MCF 10A (cell line): ENCODE results near the gene SSTR5. TPM values are rescaled to one million over a fixed set of nuclear protein-coding genes. Genes with fewer than 3 reads are reported as not detected.

ENCODE experiments used
- BruUV-seq: library from RNA; stranded (reverse); fragments of 400-500 nt; replicated peaks from 2 replicates; lab custom pipeline; 2021; lab: Mats Ljungman, UMichigan
- CTCF ChIA-PET: fragments of 300-600 bp; sonication (Branson Sonifier 250); formaldehyde crosslinking; extraction: SDS; loops from one replicate; lab custom pipeline; 2021; ENCODE audit warnings: antibody characterized with exemption, inconsistent platforms; lab: Yijun Ruan, JAX
- POLR2A ChIA-PET: fragments of 300-600, 350-650 bp; sonication (Branson Sonifier 250); formaldehyde crosslinking; extraction: SDS; loops from one replicate; lab custom pipeline; 2020; ENCODE audit warnings: antibody characterized with exemption, inconsistent platforms; lab: Yijun Ruan, JAX
- DNase-seq: peaks from one replicate; pipeline ENCODE4 v3.0.0-alpha.2; 2018; ENCODE audit not compliant: unreplicated experiment
- H3K27ac Mint-ChIP-seq: one replicate; pipeline ENCODE4 v1.8.0; 2022; ENCODE audit warnings: mild to moderate bottlenecking, low read depth, mixed read lengths; ENCODE audit not compliant: unreplicated experiment
- H3K27me3 Mint-ChIP-seq: one replicate; pipeline ENCODE4 v1.8.0; 2022; ENCODE audit warnings: mixed read lengths; ENCODE audit not compliant: insufficient read depth, unreplicated experiment
- H3K36me3 Mint-ChIP-seq: one replicate; pipeline ENCODE4 v1.8.0; 2022; ENCODE audit warnings: mild to moderate bottlenecking, moderate library complexity, mixed read lengths; ENCODE audit not compliant: insufficient read depth, unreplicated experiment
- H3K4me1 Mint-ChIP-seq: one replicate; pipeline ENCODE4 v1.8.0; 2022; ENCODE audit warnings: mixed read lengths; ENCODE audit not compliant: insufficient read depth, unreplicated experiment
- H3K4me3 Mint-ChIP-seq: one replicate; pipeline ENCODE4 v1.8.0; 2022; ENCODE audit warnings: mild to moderate bottlenecking, moderate library complexity, mixed read lengths; ENCODE audit not compliant: unreplicated experiment
- H3K9me3 Mint-ChIP-seq: one replicate; pipeline ENCODE4 v1.8.0; 2022; ENCODE audit warnings: mixed read lengths; ENCODE audit not compliant: unreplicated experiment
- CTCF ChIP-seq: fragments of 200-600 bp; IDR thresholded peaks from one replicate; pipeline ENCODE4 v1.8.0; 2022; ENCODE audit warnings: antibody characterized with exemption, mild to moderate bottlenecking; ENCODE audit not compliant: unreplicated experiment
- intact Hi-C: fragments of 100-400 bp; cut with micrococcal nuclease; formaldehyde crosslinking; loops from 2 replicates; pipeline ENCODE4 v1.14.1; 2022
- total RNA-seq: library from RNA; stranded (reverse); gene quantifications from 2 replicates; pipeline ENCODE4 v1.2.3, GENCODE V29; 2022

Gene SSTR5
- total RNA-seq, 1 experiment from 2014 or later: not detected

DNA sequence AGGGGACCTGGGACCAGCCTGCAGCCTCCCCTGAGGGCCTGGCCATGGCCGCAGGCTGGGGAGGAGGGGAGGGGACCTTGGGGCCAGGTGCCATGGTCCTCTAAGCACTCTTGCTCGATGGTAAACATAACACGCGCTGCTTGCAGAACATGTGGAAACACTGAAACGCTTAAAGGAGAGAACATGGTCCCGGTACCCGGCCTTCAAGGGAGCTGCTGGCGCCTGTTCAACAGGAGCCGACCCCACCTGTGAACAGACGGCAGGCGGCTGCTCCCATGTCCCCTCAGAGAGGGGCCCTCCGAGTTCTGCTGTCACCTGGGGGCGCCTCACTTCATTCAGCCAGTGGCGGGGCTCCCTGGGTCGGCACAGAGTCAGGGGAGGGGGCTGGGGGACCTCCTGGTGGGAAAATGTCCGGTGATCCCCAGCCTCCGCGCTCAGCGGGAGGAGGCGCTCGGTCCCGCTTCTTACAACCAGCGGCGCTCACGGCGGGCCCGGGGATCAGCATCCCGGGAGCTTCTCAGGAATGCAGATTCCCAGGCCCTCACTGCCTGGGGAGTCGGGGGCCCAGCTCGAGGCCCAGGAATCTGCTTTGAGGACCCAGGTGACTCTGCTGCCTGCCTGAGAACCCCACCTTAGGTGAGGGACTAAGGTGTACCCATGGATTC is 854 bp upstream of the SSTR5 start:
- no peak for TF ChIP-seq CTCF
- ChIA-PET CTCF (interaction anchor here (0.6 kb wide), 1 partner anchor 14 kb away, joined by 5 read pairs; no protein-coding TSS in a partner anchor), POLR2A (no interaction called here)
- Mint-ChIP-seq H3K4me3 (no peak overlapping the region), H3K27me3 (peaks cover 30% of the 10 kb centered on the region), H3K4me1 (peaks cover 5% of the 10 kb centered on the region), H3K36me3 (peaks cover 4% of the 10 kb centered on the region), H3K9me3 (no peaks in the 10 kb centered on the region), H3K27ac (no peak overlapping the region)
- intact Hi-C loops: no loop called here
- BruUV-seq: no TSS peak
- DNase-seq: no peak

DNA sequence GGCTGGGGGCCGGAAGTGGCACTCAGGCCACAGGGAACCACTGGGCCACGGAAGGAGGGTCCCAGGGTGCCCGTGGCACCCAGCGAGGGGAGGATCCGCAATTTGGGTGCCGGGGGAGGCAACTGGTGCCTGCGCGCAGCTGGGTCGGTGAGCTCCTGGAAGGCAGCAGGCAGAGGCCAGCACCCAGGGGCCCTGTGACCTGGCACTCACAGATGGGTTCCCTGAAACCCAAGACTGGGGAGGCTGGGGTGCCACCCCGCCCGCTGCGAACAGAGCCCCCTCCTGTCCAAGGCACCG is 663 bp downstream of the SSTR5 start:
- Mint-ChIP-seq H3K27ac (no peak overlapping the region), H3K9me3 (no peaks in the 10 kb centered on the region), H3K4me3 (no peak overlapping the region), H3K4me1 (peaks cover 5% of the 10 kb centered on the region), H3K36me3 (no peaks in the 10 kb centered on the region), H3K27me3 (peaks cover 23% of the 10 kb centered on the region)
- CTCF ChIA-PET: no interaction called here
- DNase-seq: no peak
- POLR2A ChIA-PET: no interaction called here
- no TSS peak for BruUV-seq
- TF ChIP-seq CTCF: no peak
- intact Hi-C loops: no loop called here

- no peak for DNase-seq
- H3K9me3 Mint-ChIP-seq: no peaks in the 10 kb centered on the region
- peaks cover 10% of the 10 kb centered on the region for H3K4me1 Mint-ChIP-seq
- no peak overlapping the region for H3K27ac Mint-ChIP-seq
- TF ChIP-seq CTCF: peak; percentile 26
- no TSS peak for BruUV-seq
- ChIA-PET CTCF (interaction anchor here (0.5 to 0.8 kb wide), 2 partner anchors 13 to 16 kb away, joined by 3 read pairs; no protein-coding TSS in a partner anchor), POLR2A (no interaction called here)
- peaks cover 18% of the 10 kb centered on the region for H3K27me3 Mint-ChIP-seq
- H3K36me3 Mint-ChIP-seq: no peaks in the 10 kb centered on the region
- H3K4me3 Mint-ChIP-seq: no peak overlapping the region
- intact Hi-C loops: no loop called here
Observed at GRCh38 chr16:1073566-1074378, 1.2 kb downstream of the SSTR5 start.

DNA sequence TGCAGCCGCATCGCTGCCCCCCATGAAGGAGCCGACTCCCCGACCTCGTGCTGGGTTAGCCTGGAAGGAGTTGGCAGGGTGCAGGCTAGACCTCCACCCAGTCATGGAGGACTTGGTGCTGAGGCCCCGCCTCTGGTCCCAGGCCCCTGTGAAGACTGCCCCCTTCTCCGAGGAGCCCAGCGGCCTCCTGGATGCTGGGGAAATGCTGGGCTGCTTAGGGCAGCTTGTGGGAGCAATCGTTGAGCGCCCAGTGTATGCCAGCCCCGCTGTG is 1.8 kb downstream of the SSTR5 start:
- BruUV-seq: no TSS peak
- no peak for DNase-seq
- H3K27me3 Mint-ChIP-seq: peaks cover 18% of the 10 kb centered on the region
- CTCF ChIA-PET: interaction anchor here (0.5 to 0.8 kb wide), 2 partner anchors 12 to 16 kb away, joined by 3 read pairs; no protein-coding TSS in a partner anchor
- TF ChIP-seq CTCF: no peak
- no peaks in the 10 kb centered on the region for H3K36me3 Mint-ChIP-seq
- intact Hi-C loops: no loop called here
- no peaks in the 10 kb centered on the region for H3K9me3 Mint-ChIP-seq
- H3K27ac Mint-ChIP-seq: no peak overlapping the region
- peaks cover 11% of the 10 kb centered on the region for H3K4me1 Mint-ChIP-seq
- no peak overlapping the region for H3K4me3 Mint-ChIP-seq
- POLR2A ChIA-PET: no interaction called here
